Mesenchymal stem cell (in vitro differentiated cells and primary cell): ENCODE results near the gene POMP.

ENCODE experiments used
- DNase-seq: peaks from one replicate; pipeline ENCODE4 v3.0.0-alpha.2; 2013
- H2AFZ ChIP-seq: one replicate; pipeline ENCODE4 v1.6.1; 2013; ENCODE audit warnings: low read depth, mild to moderate bottlenecking, control low read depth, inconsistent platforms, low read length, moderate library complexity
- H2AK5ac ChIP-seq: 2 replicates; pipeline ENCODE4 v1.6.1; 2013; ENCODE audit warnings: low read length, moderate library complexity, mild to moderate bottlenecking, inconsistent platforms; ENCODE audit not compliant: severe bottlenecking
- H2BK120ac ChIP-seq: one replicate; pipeline ENCODE4 v1.6.1; 2013; ENCODE audit warnings: low read depth, mild to moderate bottlenecking, inconsistent platforms, low read length, moderate library complexity
- H2BK12ac ChIP-seq, 2 experiments: one replicate each; pipeline ENCODE4 v1.6.1; 2013; ENCODE audit warnings: inconsistent platforms in 2 of 2, low read length in 2 of 2, mild to moderate bottlenecking in 2 of 2, moderate library complexity in 2 of 2, control low read depth in 1 of 2
- H2BK15ac ChIP-seq: one replicate; pipeline ENCODE4 v1.6.1; 2013; ENCODE audit warnings: mild to moderate bottlenecking, low read depth, inconsistent platforms; ENCODE audit not compliant: poor library complexity, severe bottlenecking
- H2BK5ac ChIP-seq: 2 replicates; pipeline ENCODE4 v1.6.1; 2013; ENCODE audit warnings: low read depth, mild to moderate bottlenecking, low read length, control low read depth, inconsistent platforms; ENCODE audit not compliant: poor library complexity, severe bottlenecking
- H3K14ac ChIP-seq, 2 experiments: one replicate each; pipeline ENCODE4 v1.6.1; 2013; ENCODE audit warnings: inconsistent platforms in 2 of 2, low read length in 2 of 2, control low read depth in 1 of 2, mild to moderate bottlenecking in 1 of 2, moderate library complexity in 1 of 2
- H3K18ac ChIP-seq, 2 experiments: one replicate each; pipeline ENCODE4 v1.6.1; 2013; ENCODE audit warnings: inconsistent platforms in 2 of 2, low read length in 2 of 2, control low read depth in 1 of 2, low read depth in 1 of 2, mild to moderate bottlenecking in 1 of 2
- H3K23ac ChIP-seq, 2 experiments: one replicate each; pipeline ENCODE4 v1.6.1; 2013; ENCODE audit warnings: inconsistent platforms in 2 of 2, low read length in 2 of 2, mild to moderate bottlenecking in 2 of 2, moderate library complexity in 2 of 2, control low read depth in 1 of 2
- H3K27ac ChIP-seq: 2 replicates; pipeline ENCODE4 v1.5.1; 2013; ENCODE audit warnings: mild to moderate bottlenecking, moderate library complexity, low read length, control low read depth, inconsistent platforms; ENCODE audit not compliant: poor library complexity, severe bottlenecking
- H3K27me3 ChIP-seq, 2 experiments: 2 replicates each; pipeline versions ENCODE4 v1.6.1 to v1.7.0; 2013; ENCODE audit warnings: low read length in 2 of 2, mild to moderate bottlenecking in 2 of 2, moderate library complexity in 2 of 2, control low read depth in 1 of 2, inconsistent platforms in 1 of 2; ENCODE audit not compliant: control insufficient read depth in 1 of 2, insufficient read depth in 1 of 2
- H3K36me3 ChIP-seq, 2 experiments: 2 replicates each; pipeline versions ENCODE4 v1.6.1 to v1.7.0; 2013; ENCODE audit warnings: low read length in 2 of 2, control low read depth in 1 of 2, inconsistent platforms in 1 of 2, low read depth in 1 of 2, mild to moderate bottlenecking in 1 of 2; ENCODE audit not compliant: insufficient read depth in 2 of 2, control insufficient read depth in 1 of 2
- H3K4ac ChIP-seq, 2 experiments: one replicate each; pipeline ENCODE4 v1.6.1; 2013; ENCODE audit warnings: inconsistent platforms in 2 of 2, low read length in 2 of 2, mild to moderate bottlenecking in 2 of 2, moderate library complexity in 2 of 2, control low read depth in 1 of 2, low read depth in 1 of 2
- H3K4me1 ChIP-seq: 2 replicates; pipeline ENCODE4 v1.6.1; 2013; ENCODE audit warnings: low read depth, low read length, control low read depth; ENCODE audit not compliant: control insufficient read depth, insufficient read depth
- H3K4me2 ChIP-seq: 2 replicates; pipeline ENCODE4 v1.6.1; 2013; ENCODE audit warnings: low read length, mild to moderate bottlenecking, inconsistent platforms; ENCODE audit not compliant: poor library complexity, severe bottlenecking
- H3K4me3 ChIP-seq, 2 experiments: 2 replicates each; pipeline versions ENCODE4 v1.5.1 to v1.7.0; 2013; ENCODE audit warnings: low read length in 2 of 2, mild to moderate bottlenecking in 2 of 2, control low read depth in 1 of 2, low read depth in 1 of 2; ENCODE audit not compliant: insufficient read depth in 1 of 2
- H3K79me1 ChIP-seq: replicated peaks from 2 replicates; pipeline ENCODE4 v1.6.1; 2013; ENCODE audit warnings: mild to moderate bottlenecking, control low read depth, low read length, inconsistent platforms; ENCODE audit not compliant: poor library complexity, severe bottlenecking
- H3K9ac ChIP-seq: 2 replicates; pipeline ENCODE4 v1.7.0; 2013; ENCODE audit warnings: mild to moderate bottlenecking, low read length, moderate library complexity
- H3K9me3 ChIP-seq: 2 replicates; pipeline ENCODE4 v1.7.0; 2013; ENCODE audit warnings: mild to moderate bottlenecking, low read length; ENCODE audit not compliant: control insufficient read depth
- H4K8ac ChIP-seq: one replicate; pipeline ENCODE4 v1.6.1; 2013; ENCODE audit warnings: inconsistent platforms, mild to moderate bottlenecking, low read length, moderate library complexity
- H4K91ac ChIP-seq: one replicate; pipeline ENCODE4 v1.6.1; 2013; ENCODE audit warnings: mild to moderate bottlenecking, low read length, inconsistent platforms
- WGBS: methylation state at CpG from one replicate; pipeline ENCODE4 v1.1.7; 2013; ENCODE audit warnings: mixed read lengths; 5-methylcytosine and 5-hydroxymethylcytosine counted together

The POMP gene

GRCh38 chr13:28611654-28612131 is 47.2 kb upstream of the POMP start:
- 35% methylated on average over 7 of the region's 7 CpGs for WGBS
- Histone ChIP-seq H2BK15ac (peak overlapping the region; percentile 12), H3K27me3 (no peaks in the 10 kb centered on the region), H3K27ac (no peak overlapping the region), H2BK120ac (peak overlapping the region; percentile 23), H2AK5ac (no peak overlapping the region), H2BK12ac (peak overlapping the region; percentile 63 to 94), H3K4me2 (no peak overlapping the region), H3K79me1 (no peaks in the 10 kb centered on the region), H3K4ac (peak overlapping the region; percentile 19 to 76), H3K4me3 (no peak overlapping the region), H2BK5ac (no peak overlapping the region), H3K9ac (no peak overlapping the region), H4K91ac (peak overlapping the region; percentile 56), H3K36me3 (no peaks in the 10 kb centered on the region), H3K14ac (no peak overlapping the region), H4K8ac (peak overlapping the region; percentile 67), H3K18ac (peak overlapping the region; percentile 76 to 78), H3K4me1 (peaks cover 6% of the 10 kb centered on the region), H3K9me3 (no peaks in the 10 kb centered on the region), H2AFZ (peak overlapping the region; percentile 64), H3K23ac (no peak overlapping the region)
- peak; percentile 72 for DNase-seq

GRCh38 chr13:28613562-28613961 is 45.4 kb upstream of the POMP start:
- peak overlapping the region in 1 of 2 experiments; percentile 59 for H3K4ac ChIP-seq
- H3K23ac ChIP-seq = no peak overlapping the region
- H2BK5ac ChIP-seq = no peak overlapping the region
- no peak overlapping the region for H3K18ac ChIP-seq
- 32% methylated on average over 2 of the region's 4 CpGs for WGBS
- H3K27ac ChIP-seq = no peak overlapping the region
- no peaks in the 10 kb centered on the region for H3K36me3 ChIP-seq
- no peak overlapping the region for H3K4me2 ChIP-seq
- peaks cover 0 to 5% of the 10 kb centered on the region in 2 experiments for H3K27me3 ChIP-seq
- no peak overlapping the region for H2BK120ac ChIP-seq
- H3K4me1 ChIP-seq = peaks cover 5% of the 10 kb centered on the region
- no peak overlapping the region for H4K91ac ChIP-seq
- no peak overlapping the region for H3K14ac ChIP-seq
- H3K79me1 ChIP-seq = no peaks in the 10 kb centered on the region
- H3K4me3 ChIP-seq = no peak overlapping the region
- no peak overlapping the region for H4K8ac ChIP-seq
- H2BK12ac ChIP-seq = peak overlapping the region in 1 of 2 experiments; percentile 73
- DNase-seq = peak; percentile 34
- H3K9ac ChIP-seq = no peak overlapping the region
- H2BK15ac ChIP-seq = no peak overlapping the region
- no peak overlapping the region for H2AK5ac ChIP-seq
- no peak overlapping the region for H2AFZ ChIP-seq
- no peaks in the 10 kb centered on the region for H3K9me3 ChIP-seq

- H2BK5ac ChIP-seq = no peak overlapping the region
- H3K4me3 ChIP-seq = no peak overlapping the region
- DNase-seq = no peak
- H2AFZ ChIP-seq = no peak overlapping the region
- H3K27me3 ChIP-seq = peaks cover 4 to 7% of the 10 kb centered on the region in 2 experiments
- H3K36me3 ChIP-seq = no peaks in the 10 kb centered on the region
- WGBS = 94% methylated on average over 2 of the region's 2 CpGs
- no peak overlapping the region for H2BK120ac ChIP-seq
- H3K79me1 ChIP-seq = no peaks in the 10 kb centered on the region
- no peak overlapping the region for H2BK15ac ChIP-seq
- H3K4ac ChIP-seq = no peak overlapping the region
- no peaks in the 10 kb centered on the region for H3K9me3 ChIP-seq
- no peak overlapping the region for H3K23ac ChIP-seq
- H3K14ac ChIP-seq = no peak overlapping the region
- peaks cover 1% of the 10 kb centered on the region for H3K4me1 ChIP-seq
- no peak overlapping the region for H2AK5ac ChIP-seq
- no peak overlapping the region for H4K91ac ChIP-seq
- no peak overlapping the region for H3K27ac ChIP-seq
- H4K8ac ChIP-seq = no peak overlapping the region
- no peak overlapping the region for H2BK12ac ChIP-seq
- no peak overlapping the region for H3K9ac ChIP-seq
- H3K18ac ChIP-seq = no peak overlapping the region
- no peak overlapping the region for H3K4me2 ChIP-seq
Measured at GRCh38 chr13:28615916-28616446, 42.9 kb upstream of the POMP start.

- 92% methylated on average over 30 of the region's 31 CpGs for WGBS
- no peak overlapping the region for H4K8ac ChIP-seq
- no peak overlapping the region for H2BK15ac ChIP-seq
- H3K27me3 ChIP-seq = peaks cover 7% of the 10 kb centered on the region in 2 experiments
- no peak overlapping the region for H3K23ac ChIP-seq
- peak overlapping the region in 1 of 2 experiments; percentile 65 for H3K14ac ChIP-seq
- H3K18ac ChIP-seq = peak overlapping the region in 1 of 2 experiments; percentile 21
- no peak overlapping the region for H2AK5ac ChIP-seq
- no peak overlapping the region for H4K91ac ChIP-seq
- H3K27ac ChIP-seq = no peak overlapping the region
- no peak overlapping the region for H2AFZ ChIP-seq
- H2BK5ac ChIP-seq = no peak overlapping the region
- H2BK120ac ChIP-seq = no peak overlapping the region
- H3K9ac ChIP-seq = no peak overlapping the region
- no peaks in the 10 kb centered on the region for H3K4me1 ChIP-seq
- H3K9me3 ChIP-seq = no peaks in the 10 kb centered on the region
- H3K4ac ChIP-seq = peak overlapping the region; percentile 16 to 51
- H2BK12ac ChIP-seq = peak overlapping the region in 1 of 2 experiments; percentile 77
- no peak for DNase-seq
- H3K4me3 ChIP-seq = no peak overlapping the region
- H3K79me1 ChIP-seq = no peaks in the 10 kb centered on the region
- H3K36me3 ChIP-seq = no peaks in the 10 kb centered on the region
- H3K4me2 ChIP-seq = no peak overlapping the region
Measured at GRCh38 chr13:28618230-28618994, 40.5 kb upstream of the POMP start.
